Activated CD4-positive, CD25-positive, alpha-beta regulatory T cell treated with anti-CD3 and anti-CD28 coated beads, Interleukin-2, amount 50 U/mL, for 24 hours (primary cell): ENCODE results near the gene PCDHGC5.

Experiments
- ATAC-seq, 2 donors: fragments of 150-1000 bp; cut with Tn5 transposase; one replicate each; pipeline ENCODE4 v1.10.0; 2021; ENCODE audit warnings: mild to moderate bottlenecking in 1 of 2, moderate library complexity in 1 of 2

PCDHGC5 gene

GRCh38 chr5:141534492-141535213, 45.8 kb downstream of the PCDHGC5 start:
- no peak for ATAC-seq
